Spleen (tissue), 7 donors: ENCODE data around the gene ANTXR2.

Experiments used
- CTCF ChIP-seq, 11 experiments: fragments of 200-600 bp in 7 of 11; fragments of 450-650 bp in 4 of 11; sonication (generic) in 4 of 11; IDR thresholded peaks in 8 of 11; conservative IDR thresholded peaks in 3 of 11; 1 replicate in 7 of 11; 2 replicates in 4 of 11; pipeline versions ENCODE4 v1.4.0 to v1.8.0; 2016 to 2021; ENCODE audit warnings: antibody characterized with exemption in 11 of 11, inconsistent platforms in 4 of 11, mild to moderate bottlenecking in 1 of 11
- POLR2A ChIP-seq, 3 donors: fragments of 450-650 bp; IDR thresholded peaks; one replicate each; pipeline ENCODE4 v1.5.1; 2017; ENCODE audit warnings: antibody characterized with exemption in 3 of 3, mild to moderate bottlenecking in 1 of 3
- POLR2AphosphoS5 ChIP-seq, 3 donors: sonication (generic); formaldehyde crosslinking; IDR thresholded peaks; one replicate each; pipeline ENCODE4 v1.5.1; 2017; ENCODE audit warnings: antibody characterized with exemption in 3 of 3
- donor health status: DM: no; HTN: no; CAD: no; lungs with moderate emphysema.
- donor health status: DM: no; HTN: no; CAD: no.
- donor health status: DM: no; HTN: no; CAD: no.

- TF ChIP-seq CTCF (IDR thresholded peaks at IDR 0.05 in 8 of 11, conservative IDR thresholded peaks at IDR 0.05 in 3 of 11) (no peak), POLR2A (IDR thresholded peaks at IDR 0.05) (no peak), POLR2AphosphoS5 (IDR thresholded peaks at IDR 0.05) (no peak)
Observed at GRCh38 chr4:79877511-79877910, 195.5 kb downstream of the ANTXR2 start.
